ENCODE measurements around the gene PSENEN. TPM values are rescaled to one million over a fixed set of nuclear protein-coding genes. Genes with fewer than 3 reads are reported as not detected.

The PSENEN gene
- total RNA-seq, 3 donors from 2014 or later (not counting 1 experiment from before 2014, with no cell fraction given), result 38.5 to 45.0 (median 41.0) TPM

DNA sequence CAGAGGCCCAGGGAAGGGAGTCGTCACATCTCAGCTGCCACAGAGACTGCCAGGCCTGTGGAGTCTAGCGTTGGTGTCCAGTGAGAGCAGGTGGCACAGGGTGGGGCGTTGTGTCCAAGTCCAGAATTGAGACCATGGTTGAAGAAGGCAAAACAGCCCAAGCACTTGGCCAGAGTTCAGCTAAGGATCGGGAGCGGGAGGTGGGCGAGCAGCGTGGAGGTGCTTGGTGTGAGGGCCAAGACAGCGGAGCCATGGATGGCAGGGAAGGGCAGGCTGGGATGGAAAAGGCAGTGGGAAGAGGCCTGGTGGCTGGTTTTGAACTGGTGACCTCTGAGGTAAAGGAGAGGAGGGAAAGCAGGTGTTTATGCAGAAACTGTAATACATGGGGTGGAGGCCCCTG, 11.2 kb upstream of the PSENEN start:
- Histone ChIP-seq H3K4me3 (ENCODE audit: low read length) (no peak overlapping the region), H3K9me3 (ENCODE audit: control insufficient read depth, insufficient read depth, low read length) (no peaks in the 10 kb centered on the region), H3K27ac (ENCODE audit: low read length) (no peak overlapping the region), H3K27me3 (ENCODE audit: control insufficient read depth, insufficient read depth, low read length) (no peaks in the 10 kb centered on the region), H3K36me3 (ENCODE audit: control insufficient read depth, insufficient read depth, low read length) (peaks cover 80% of the 10 kb centered on the region), H3K4me1 (ENCODE audit: control insufficient read depth, insufficient read depth, low read length) (no peaks in the 10 kb centered on the region)
- 99% methylated on average over 8 of the region's 8 CpGs for WGBS (ENCODE audit: insufficient coverage)
- peaks cover 6 to 29% of the 10 kb centered on the region in 2 donors for H3K4me1 Mint-ChIP-seq
- no peaks in the 10 kb centered on the region for H3K9me3 Mint-ChIP-seq
- DNase-seq (no peak), ATAC-seq (no peak)
- TF ChIP-seq, protein P1, sequence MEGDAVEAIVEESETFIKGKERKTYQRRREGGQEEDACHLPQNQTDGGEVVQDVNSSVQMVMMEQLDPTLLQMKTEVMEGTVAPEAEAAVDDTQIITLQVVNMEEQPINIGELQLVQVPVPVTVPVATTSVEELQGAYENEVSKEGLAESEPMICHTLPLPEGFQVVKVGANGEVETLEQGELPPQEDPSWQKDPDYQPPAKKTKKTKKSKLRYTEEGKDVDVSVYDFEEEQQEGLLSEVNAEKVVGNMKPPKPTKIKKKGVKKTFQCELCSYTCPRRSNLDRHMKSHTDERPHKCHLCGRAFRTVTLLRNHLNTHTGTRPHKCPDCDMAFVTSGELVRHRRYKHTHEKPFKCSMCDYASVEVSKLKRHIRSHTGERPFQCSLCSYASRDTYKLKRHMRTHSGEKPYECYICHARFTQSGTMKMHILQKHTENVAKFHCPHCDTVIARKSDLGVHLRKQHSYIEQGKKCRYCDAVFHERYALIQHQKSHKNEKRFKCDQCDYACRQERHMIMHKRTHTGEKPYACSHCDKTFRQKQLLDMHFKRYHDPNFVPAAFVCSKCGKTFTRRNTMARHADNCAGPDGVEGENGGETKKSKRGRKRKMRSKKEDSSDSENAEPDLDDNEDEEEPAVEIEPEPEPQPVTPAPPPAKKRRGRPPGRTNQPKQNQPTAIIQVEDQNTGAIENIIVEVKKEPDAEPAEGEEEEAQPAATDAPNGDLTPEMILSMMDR (IDR thresholded peaks at IDR 0.05), result no peak
- H3K27ac Mint-ChIP-seq, result no peak overlapping the region
- H3K36me3 Mint-ChIP-seq, result no peaks in the 10 kb centered on the region
- no peak overlapping the region for H3K4me3 Mint-ChIP-seq
- no peaks in the 10 kb centered on the region for H3K27me3 Mint-ChIP-seq (ENCODE audit: low read depth in 2 of 2)
- intact Hi-C loops (cut with micrococcal nuclease), result no loop called here

DNA sequence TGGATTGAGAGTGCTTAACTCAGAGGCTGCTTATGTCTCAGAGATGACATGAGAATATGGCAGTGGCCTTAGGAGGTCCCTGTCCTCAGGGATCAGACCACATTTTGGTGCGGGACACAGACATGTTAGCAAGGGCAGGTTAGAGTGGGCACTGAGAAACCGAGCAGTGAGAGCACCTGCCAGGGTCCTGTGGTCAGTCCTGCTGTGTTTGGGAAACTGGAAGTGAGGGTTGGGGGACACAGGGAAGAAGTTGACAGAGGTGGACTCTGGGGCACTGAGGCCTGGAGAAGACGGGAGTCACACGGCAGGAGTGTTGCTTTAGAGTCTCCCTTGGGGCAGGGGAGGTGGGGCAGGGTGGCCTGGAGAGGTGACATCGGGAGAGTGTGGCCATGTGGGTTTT, 10.6 kb upstream of the PSENEN start:
- WGBS (ENCODE audit: insufficient coverage), result 91% methylated on average over 5 of the region's 5 CpGs

DNA sequence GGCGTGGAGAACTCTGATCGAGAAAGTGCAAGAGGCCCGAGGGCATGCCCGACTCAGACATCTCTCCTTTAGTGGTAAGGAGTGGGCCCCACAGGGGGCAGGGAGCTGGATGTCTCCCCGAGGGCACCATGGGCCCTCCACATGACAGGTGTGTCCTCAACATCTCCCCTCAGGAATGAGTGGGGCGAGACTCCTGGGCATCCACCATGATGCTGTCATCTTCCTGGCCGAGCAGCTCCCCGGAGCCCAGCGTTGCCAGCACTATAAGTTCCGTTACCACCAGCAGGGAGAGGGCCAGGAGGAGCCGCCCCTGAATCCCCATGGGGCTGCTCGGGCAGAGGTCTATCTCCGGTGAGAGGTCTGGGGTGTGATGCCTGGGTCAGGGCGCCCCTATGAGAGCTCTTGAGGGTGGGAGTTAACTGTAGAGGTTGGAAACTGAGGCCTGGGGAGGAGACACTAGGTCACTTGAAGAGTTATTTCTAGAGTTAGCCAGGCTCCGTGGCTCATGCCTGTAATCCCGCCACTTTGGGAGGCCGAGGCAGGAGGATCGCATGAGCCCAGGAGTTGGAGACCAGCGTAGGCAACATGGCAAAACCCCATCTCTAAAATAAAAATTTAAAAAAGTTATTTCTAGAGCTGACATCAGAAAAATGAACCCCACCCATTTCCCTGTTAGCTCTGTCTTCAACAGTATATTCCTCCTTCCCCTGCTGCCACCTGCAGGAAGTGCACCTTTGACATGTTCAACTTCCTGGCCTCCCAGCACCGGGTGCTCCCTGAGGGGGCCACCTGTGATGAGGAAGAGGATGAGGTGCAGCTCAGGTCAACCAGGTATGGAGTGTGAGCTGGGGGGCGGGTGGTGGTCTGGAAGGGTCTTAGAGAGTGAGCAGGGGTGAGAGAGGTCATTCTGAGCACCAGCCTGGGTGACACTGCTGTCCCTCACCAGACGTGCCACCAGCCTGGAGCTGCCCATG, 8.3 kb upstream of the PSENEN start:
- Histone ChIP-seq H3K4me3 (ENCODE audit: low read length) (no peak overlapping the region), H3K4me1 (ENCODE audit: control insufficient read depth, insufficient read depth, low read length) (peaks cover 24% of the 10 kb centered on the region), H3K27me3 (ENCODE audit: control insufficient read depth, insufficient read depth, low read length) (no peaks in the 10 kb centered on the region), H3K36me3 (ENCODE audit: control insufficient read depth, insufficient read depth, low read length) (peaks cover 53% of the 10 kb centered on the region), H3K9me3 (ENCODE audit: control insufficient read depth, insufficient read depth, low read length) (no peaks in the 10 kb centered on the region), H3K27ac (ENCODE audit: low read length) (no peak overlapping the region)
- no peaks in the 10 kb centered on the region for H3K27me3 Mint-ChIP-seq (ENCODE audit: low read depth in 2 of 2)
- peak in 1 of 2 donors; percentile 57 for DNase-seq
- no peaks in the 10 kb centered on the region for H3K9me3 Mint-ChIP-seq
- H3K4me3 Mint-ChIP-seq, result no peak overlapping the region
- H3K27ac Mint-ChIP-seq, result peak overlapping the region in 1 of 2 donors; percentile 42
- TF ChIP-seq, protein P1 (IDR thresholded peaks at IDR 0.05), result no peak
- intact Hi-C loops (cut with micrococcal nuclease), result no loop called here
- ATAC-seq, result no peak
- peaks cover 15 to 44% of the 10 kb centered on the region in 2 donors for H3K4me1 Mint-ChIP-seq
- WGBS (ENCODE audit: insufficient coverage), result 89% methylated on average over 22 of the region's 22 CpGs
- no peaks in the 10 kb centered on the region for H3K36me3 Mint-ChIP-seq

More for the DNA sequence above, 10.6 kb upstream of the PSENEN start:
- TF ChIP-seq, protein P1 (IDR thresholded peaks at IDR 0.05), result no peak
- peaks cover 75% of the 10 kb centered on the region for H3K36me3 ChIP-seq (ENCODE audit: control insufficient read depth, insufficient read depth, low read length)
- ATAC-seq, result no peak
- intact Hi-C loops (cut with micrococcal nuclease), result no loop called here
- no peak for DNase-seq
- Mint-ChIP-seq H3K27me3 (ENCODE audit: low read depth in 2 of 2) (no peaks in the 10 kb centered on the region), H3K36me3 (no peaks in the 10 kb centered on the region), H3K27ac (no peak overlapping the region), H3K4me3 (no peak overlapping the region), H3K9me3 (no peaks in the 10 kb centered on the region), H3K4me1 (peaks cover 6 to 29% of the 10 kb centered on the region in 2 donors)
- H3K4me1 ChIP-seq (ENCODE audit: control insufficient read depth, insufficient read depth, low read length), result peaks cover 5% of the 10 kb centered on the region
- H3K9me3 ChIP-seq (ENCODE audit: control insufficient read depth, insufficient read depth, low read length), result no peaks in the 10 kb centered on the region
- no peaks in the 10 kb centered on the region for H3K27me3 ChIP-seq (ENCODE audit: control insufficient read depth, insufficient read depth, low read length)
- no peak overlapping the region for H3K27ac ChIP-seq (ENCODE audit: low read length)
- no peak overlapping the region for H3K4me3 ChIP-seq (ENCODE audit: low read length)

All from natural killer cell (primary cell).